Thoracic aorta (tissue), 2 donors: ENCODE results near the gene TEX29. TPM values are rescaled to one million over a fixed set of nuclear protein-coding genes. Genes with fewer than 3 reads are reported as not detected.

Experiments
- ATAC-seq: fragments of 150-250 bp; one replicate; pipeline ENCODE4 v1.8.0; 2017; ENCODE audit warnings: low read depth; ENCODE audit not compliant: insufficient number of reproducible peaks, low FRiP score
- DNase-seq: peaks from one replicate; pipeline ENCODE4 v3.0.0-alpha.2; 2020; ENCODE audit warnings: low spot score
- H3K27ac ChIP-seq, 2 donors: fragments of 200-600 bp; sonication (generic); 1 replicate in 1 of 2; 2 replicates in 1 of 2; pipeline ENCODE4 v1.5.1; 2016; ENCODE audit warnings: mild to moderate bottlenecking in 2 of 2, moderate library complexity in 2 of 2
- H3K27me3 ChIP-seq: fragments of 200-600 bp; sonication (generic); replicated peaks from 2 replicates; pipeline ENCODE4 v1.6.0; 2016; ENCODE audit warnings: mild to moderate bottlenecking; ENCODE audit not compliant: insufficient read depth
- H3K36me3 ChIP-seq: fragments of 200-600 bp; sonication (generic); one replicate; pipeline ENCODE4 v1.5.1; 2016
- H3K4me1 ChIP-seq, 2 donors: fragments of 200-600 bp; sonication (generic); 1 replicate in 1 of 2; 2 replicates in 1 of 2; pipeline versions ENCODE4 v1.5.1 to v1.6.0; 2016; ENCODE audit warnings: low read depth in 2 of 2, mild to moderate bottlenecking in 1 of 2; ENCODE audit not compliant: control insufficient read depth in 1 of 2
- H3K4me3 ChIP-seq: fragments of 200-600 bp; sonication (generic); 2 replicates; pipeline ENCODE4 v1.5.1; 2016; ENCODE audit warnings: mild to moderate bottlenecking
- H3K9me3 ChIP-seq: fragments of 200-600 bp; sonication (generic); 2 replicates; pipeline ENCODE4 v1.5.1; 2016
- CTCF ChIP-seq: fragments of 200-600 bp; sonication (generic); IDR thresholded peaks from one replicate; pipeline ENCODE4 v1.5.1; 2019; ENCODE audit warnings: antibody characterized with exemption
- total RNA-seq, 2 donors: library from RNA; depleted of rRNA; stranded (reverse); fragments of >200 nt; gene quantifications; one replicate each; pipeline versions ENCODE4 v1.1.0 to v1.2.3, GENCODE V29; 2016

Gene TEX29
- total RNA-seq, 2 donors from 2014 or later, result not detected

GRCh38 chr13:111275995-111276618, 44.3 kb upstream of the TEX29 start:
- H3K27ac ChIP-seq, result no peak overlapping the region
- TF ChIP-seq CTCF, result no peak
- H3K4me1 ChIP-seq, result peaks cover 11 to 31% of the 10 kb centered on the region in 2 donors
- H3K9me3 ChIP-seq, result no peaks in the 10 kb centered on the region
- peaks cover 19% of the 10 kb centered on the region for H3K36me3 ChIP-seq
- H3K27me3 ChIP-seq, result no peaks in the 10 kb centered on the region
- no peak for ATAC-seq
- H3K4me3 ChIP-seq, result no peak overlapping the region
- DNase-seq, result no peak

DNA sequence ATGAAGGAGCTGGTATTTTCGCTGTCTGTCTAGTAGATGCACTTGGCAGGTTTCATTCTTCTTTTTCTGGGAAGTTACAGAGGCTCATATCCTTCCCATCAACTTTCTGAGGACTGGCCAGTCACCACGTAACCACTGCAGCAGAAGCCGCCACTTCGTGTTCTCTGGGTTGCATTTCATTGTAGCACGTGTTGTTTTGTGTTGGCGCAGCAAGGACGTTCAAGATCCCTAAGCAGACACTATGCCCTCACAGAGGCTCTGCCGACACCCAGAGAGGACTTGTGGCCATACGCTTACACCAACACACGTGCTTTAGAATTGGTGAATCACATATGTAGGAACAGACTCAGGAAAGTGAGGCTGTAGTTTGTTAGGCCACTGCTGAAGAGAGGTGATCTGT, 42.2 kb upstream of the TEX29 start:
- no peak overlapping the region for H3K4me3 ChIP-seq
- H3K4me1 ChIP-seq, result peaks cover 20 to 34% of the 10 kb centered on the region in 2 donors
- no peaks in the 10 kb centered on the region for H3K9me3 ChIP-seq
- H3K36me3 ChIP-seq, result peaks cover 23% of the 10 kb centered on the region
- ATAC-seq, result no peak
- no peaks in the 10 kb centered on the region for H3K27me3 ChIP-seq
- DNase-seq, result no peak
- TF ChIP-seq CTCF, result no peak
- H3K27ac ChIP-seq, result no peak overlapping the region

- no peaks in the 10 kb centered on the region for H3K9me3 ChIP-seq
- H3K36me3 ChIP-seq, result peaks cover 28% of the 10 kb centered on the region
- H3K4me3 ChIP-seq, result no peak overlapping the region
- H3K27me3 ChIP-seq, result no peaks in the 10 kb centered on the region
- ATAC-seq (no peak), DNase-seq (no peak)
- peak overlapping the region; percentile 9 to 91 for H3K27ac ChIP-seq
- no peak for TF ChIP-seq CTCF
- H3K4me1 ChIP-seq, result peaks cover 20 to 41% of the 10 kb centered on the region in 2 donors
These were observed 41.4 kb upstream of the TEX29 start for GRCh38 chr13:111278743-111279652.

GRCh38 chr13:111280226-111280625, 40.2 kb upstream of the TEX29 start:
- Histone ChIP-seq H3K9me3 (no peaks in the 10 kb centered on the region), H3K36me3 (peaks cover 26% of the 10 kb centered on the region), H3K27ac (peak overlapping the region; percentile 88 to 91), H3K27me3 (no peaks in the 10 kb centered on the region), H3K4me1 (peaks cover 23 to 53% of the 10 kb centered on the region in 2 donors), H3K4me3 (no peak overlapping the region)
- DNase-seq (no peak), ATAC-seq (no peak)
- no peak for TF ChIP-seq CTCF
